ENCODE data around the gene STK4. TPM values are rescaled to one million over a fixed set of nuclear protein-coding genes. Genes with fewer than 3 reads are reported as not detected.
A peak's percentile ranks its signal among the peaks of the same experiment; 100 is the strongest.

The STK4 gene
- total RNA-seq, 4 donors from 2014 or later: 26.9 to 33.5 (median 28.8) TPM

GRCh38 chr20:45111799-45112471 is 145.6 kb downstream of the STK4 start:
- 44 to 49% methylated on average over 5 to 11 of the region's 17 CpGs for WGBS, 2 donors (ENCODE audit: low coverage in 1 of 2)
- peak in 1 of 4 experiments; percentile 48 for TF ChIP-seq CTCF (IDR thresholded peaks at IDR 0.05)
- TF ChIP-seq EP300 (IDR thresholded peaks at IDR 0.05): no peak
- TF ChIP-seq POLR2AphosphoS5 (IDR thresholded peaks at IDR 0.05): no peak
- H3K27ac ChIP-seq: no peak overlapping the region
- no peak overlapping the region for H3K4me3 ChIP-seq
- no peak for ATAC-seq
- H3K4me1 ChIP-seq: no peaks in the 10 kb centered on the region
- no peaks in the 10 kb centered on the region for H3K36me3 ChIP-seq
- peaks cover 65% of the 10 kb centered on the region for H3K27me3 ChIP-seq
- no peaks in the 10 kb centered on the region for H3K9me3 ChIP-seq

- H3K36me3 ChIP-seq: no peaks in the 10 kb centered on the region
- no peak overlapping the region for H3K27ac ChIP-seq
- peaks cover 65% of the 10 kb centered on the region for H3K27me3 ChIP-seq
- no peak for ATAC-seq
- no peaks in the 10 kb centered on the region for H3K9me3 ChIP-seq
- TF ChIP-seq CTCF (IDR thresholded peaks at IDR 0.05) (no peak), EP300 (IDR thresholded peaks at IDR 0.05) (no peak), POLR2A (IDR thresholded peaks at IDR 0.05) (no peak), POLR2AphosphoS5 (IDR thresholded peaks at IDR 0.05) (no peak)
- no peaks in the 10 kb centered on the region for H3K4me1 ChIP-seq
- H3K4me3 ChIP-seq: no peak overlapping the region
These were observed 146.4 kb downstream of the STK4 start for GRCh38 chr20:45112754-45113153.

GRCh38 chr20:45113865-45114264 is 147.6 kb downstream of the STK4 start:
- Histone ChIP-seq H3K4me3 (no peak overlapping the region), H3K27me3 (peaks cover 65% of the 10 kb centered on the region), H3K36me3 (no peaks in the 10 kb centered on the region), H3K9me3 (no peaks in the 10 kb centered on the region), H3K4me1 (no peaks in the 10 kb centered on the region), H3K27ac (no peak overlapping the region)
- ATAC-seq: no peak
- TF ChIP-seq EP300 (IDR thresholded peaks at IDR 0.05) (no peak), POLR2A (IDR thresholded peaks at IDR 0.05) (no peak), POLR2AphosphoS5 (IDR thresholded peaks at IDR 0.05) (no peak), CTCF (IDR thresholded peaks at IDR 0.05) (no peak)
- WGBS, 2 donors (ENCODE audit: low coverage in 1 of 2): 90% methylated on average over 2 to 3 of the region's 3 CpGs

GRCh38 chr20:45114465-45115385 is 148.4 kb downstream of the STK4 start, which contains the start of gene WFDC5:
Gene WFDC5 (minus strand): TSS chr20:45115174. CDS start chr20:45115083, 91 bp downstream.
- H3K4me1 ChIP-seq: no peaks in the 10 kb centered on the region
- H3K27me3 ChIP-seq: peaks cover 69% of the 10 kb centered on the region
- no peak within 1 kb of the TSS for H3K27ac ChIP-seq
- WGBS, 2 donors (ENCODE audit: low coverage in 1 of 2): 40 to 73% methylated on average over 1 to 6 of the region's 16 CpGs
- no peak for TF ChIP-seq CTCF (IDR thresholded peaks at IDR 0.05)
- TF ChIP-seq POLR2A (IDR thresholded peaks at IDR 0.05): no peak
- no peak for TF ChIP-seq POLR2AphosphoS5 (IDR thresholded peaks at IDR 0.05)
- ATAC-seq: no peak
- H3K9me3 ChIP-seq: no peaks in the 10 kb centered on the region
- no peaks in the 10 kb centered on the region for H3K36me3 ChIP-seq
- no peak within 1 kb of the TSS for H3K4me3 ChIP-seq

Data from gastroesophageal sphincter (tissue), 4 donors.